ENCODE measurements around the gene LINGO3. TPM values are rescaled to one million over a fixed set of nuclear protein-coding genes. Genes with fewer than 3 reads are reported as not detected.

Gene LINGO3
- total and polyA plus RNA-seq, 2 of the 8 experiments (the other 6 are each of a cell fraction or from before 2014, with no cell fraction given), result 0.59 TPM; not detected in 1

DNA sequence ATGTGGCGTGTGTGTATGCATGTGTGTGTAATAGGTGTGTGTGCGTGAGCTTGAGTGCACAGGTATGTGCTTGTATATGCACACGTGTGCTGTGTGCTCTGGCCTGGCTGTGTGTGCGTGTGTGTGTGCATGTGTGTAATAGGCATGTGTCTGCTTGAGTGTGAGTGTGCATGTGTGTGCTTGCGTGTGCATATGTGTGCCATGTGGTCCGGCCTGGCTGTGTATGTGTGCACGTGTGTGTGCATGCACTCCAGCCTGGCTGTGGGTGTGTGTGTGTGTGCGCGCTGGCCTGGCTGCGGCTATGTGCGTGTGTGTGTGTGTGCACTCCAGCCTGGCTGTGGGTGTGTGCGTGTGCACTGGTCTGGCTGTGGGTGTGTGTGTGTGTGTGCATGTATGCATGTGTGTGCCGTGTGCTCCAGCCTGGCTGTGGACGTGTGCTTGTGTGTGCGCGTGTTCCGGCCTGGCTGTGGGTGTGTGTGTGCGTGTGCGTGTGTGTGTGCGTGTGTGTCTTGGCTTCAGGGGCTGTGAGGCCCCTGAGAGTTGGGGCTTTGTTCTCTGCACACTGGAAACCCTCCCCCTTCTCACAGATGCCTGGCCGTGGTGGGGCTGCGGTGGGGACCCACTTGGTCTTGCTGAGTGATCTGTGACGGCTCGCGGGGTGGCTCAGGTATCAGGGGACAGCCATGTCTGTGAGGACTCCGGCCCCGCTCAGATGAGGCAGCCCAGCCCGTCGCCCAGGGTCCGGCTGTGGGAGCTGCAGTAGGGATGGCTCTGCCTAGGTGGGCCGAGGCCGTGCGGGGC, 28.8 kb upstream of the LINGO3 start:
- no peak overlapping the region for H3K4me3 ChIP-seq (ENCODE audit: extremely low read depth in 1 of 4, insufficient read depth in 2 of 4, low read depth in 3 of 4, low read length in 4 of 4)
- no peak overlapping the region for H3K4me2 ChIP-seq (ENCODE audit: insufficient read depth in 1 of 2, low read depth in 2 of 2, low read length in 2 of 2)
- H3K56ac ChIP-seq (replicated peaks; ENCODE audit: insufficient read length, low read depth, low read length), result no peak overlapping the region
- H4K5ac ChIP-seq (ENCODE audit: insufficient read length, low read depth, low read length), result peak overlapping the region; percentile 21
- H3K9ac ChIP-seq (replicated peaks in 1 of 4; ENCODE audit: extremely low read depth in 1 of 4, low read depth in 3 of 4, low read length in 3 of 4), result no peak overlapping the region
- H3K23me2 ChIP-seq (ENCODE audit: low read depth, low read length), result peaks cover 3% of the 10 kb centered on the region; the same call in 1 of the 2 replicates
- peak overlapping the region; percentile 91 for H3K4ac ChIP-seq (replicated peaks; ENCODE audit: insufficient read length, low read depth, low read length)
- no peak overlapping the region for H3K14ac ChIP-seq (ENCODE audit: insufficient read length)
- peaks cover 10 to 35% of the 10 kb centered on the region in 2 experiments for H4K20me1 ChIP-seq (replicated peaks in 1 of 2; ENCODE audit: control insufficient read depth in 1 of 2, insufficient read depth in 2 of 2, low read length in 2 of 2)
- peak overlapping the region; percentile 14; the same call in 1 of the 2 replicates for H4K8ac ChIP-seq (ENCODE audit: extremely low read depth, insufficient read depth, low read length)
- 92% methylated on average over 33 of the region's 33 CpGs; no CpG with 5 or more reads in 1 of the 2 experiments for WGBS, 2 experiments (ENCODE audit: extremely low coverage in 1 of 2, insufficient coverage in 1 of 2, insufficient read length in 1 of 2, insufficient replicate concordance in 2 of 2, low coverage in 1 of 2, low lambda C conversion rate in 2 of 2, missing lambda C conversion rate in 1 of 2)
- ChIA-PET CTCF (ENCODE audit: partially characterized antibody) (interaction anchor here (1.0 to 1.6 kb wide), 6 partner anchors 9 to 299 kb away, joined by 3 to 5 read pairs (median 3); partner anchors contain the start of genes LSM7 and SPPL2B), POLR2A (ENCODE audit: partially characterized antibody) (interaction anchor here (0.7 to 3.1 kb wide), 7 partner anchors 9 to 101 kb away, joined by 3 to 11 read pairs (median 4); partner anchors contain the start of genes LSM7, PLEKHJ1 and SPPL2B)
- no peak overlapping the region for H3K23ac ChIP-seq (ENCODE audit: insufficient read length)
- H2BK20ac ChIP-seq (ENCODE audit: low read length), result 0 out of 2 replicates have a peak overlapping the region, but pooled peaks have one; percentile 73
- peak in 1 of 2 experiments; percentile 49 for DNase-seq (ENCODE audit: low read depth in 1 of 2, low spot score in 2 of 2)
- no peak overlapping the region for H2AFZ ChIP-seq (ENCODE audit: low read length)
- H2AK5ac ChIP-seq (ENCODE audit: low read depth, low read length), result peak overlapping the region; percentile 41; the same call in 1 of the 2 replicates
- H3K4me1 ChIP-seq (replicated peaks in 1 of 4; ENCODE audit: control insufficient read depth in 3 of 4, insufficient read depth in 4 of 4, low read length in 3 of 4), result peaks cover 0 to 11% (median 3%) of the 10 kb centered on the region in 4 experiments; a peak in 4 of 7 replicates
- no peak overlapping the region; the same call in 1 of the 2 replicates for H3K27ac ChIP-seq (ENCODE audit: low read depth, low read length)
- H3K27me3 ChIP-seq (replicated peaks in 1 of 4; ENCODE audit: control insufficient read depth in 3 of 4, extremely low read depth in 1 of 4, insufficient read depth in 3 of 4, low read length in 3 of 4), result no peaks in the 10 kb centered on the region
- H3K9me3 ChIP-seq (ENCODE audit: insufficient read depth in 2 of 2, low read depth in 1 of 2, low read length in 1 of 2), result peaks cover 0 to 5% of the 10 kb centered on the region in 2 experiments; a peak in 1 of 4 replicates
- no peak for FAIRE-seq
- H2BK15ac ChIP-seq (ENCODE audit: low read length), result peak overlapping the region; percentile 6; the same call in 1 of the 2 replicates
- peak overlapping the region; percentile 44; the same call in 1 of the 2 replicates for H2BK12ac ChIP-seq (ENCODE audit: low read depth, low read length)
- peaks cover 2 to 23% (median 5%) of the 10 kb centered on the region in 4 experiments; a peak in 3 of 8 replicates for H3K36me3 ChIP-seq (ENCODE audit: control insufficient read depth in 2 of 4, insufficient read depth in 4 of 4, low read length in 3 of 4)
- peaks cover 32% of the 10 kb centered on the region for H3K79me1 ChIP-seq (ENCODE audit: low read depth, low read length)
- peaks cover 9 to 42% of the 10 kb centered on the region in 2 experiments for H3K79me2 ChIP-seq (ENCODE audit: control insufficient read depth in 1 of 2, insufficient read depth in 2 of 2, low read length in 2 of 2)
- peak overlapping the region; percentile 82; the same call in 1 of the 2 replicates for H2BK5ac ChIP-seq (ENCODE audit: low read depth, low read length)
- peak overlapping the region; percentile 33 for H2BK120ac ChIP-seq (replicated peaks; ENCODE audit: low read depth, low read length)
- peak overlapping the region; percentile 88 for H4K91ac ChIP-seq (replicated peaks; ENCODE audit: insufficient read length, low read length)
- H3K18ac ChIP-seq (ENCODE audit: extremely low read depth, low read length), result peak overlapping the region; percentile 9; the same call in 1 of the 2 replicates
- TF ChIP-seq POU5F1 (IDR thresholded peaks at IDR 0.05; ENCODE audit: low read depth, low read length) (no peak), SIN3A (conservative IDR thresholded peaks at IDR 0.05 in 1 of 2, IDR thresholded peaks at IDR 0.05 in 1 of 2; ENCODE audit: low read depth in 1 of 2, low read length in 2 of 2) (no peak), CBX5 (IDR thresholded peaks at IDR 0.05; ENCODE audit: low read depth, low read length) (no peak), CBX8 (IDR thresholded peaks at IDR 0.05; ENCODE audit: borderline replicate concordance, low read depth, low read length) (no peak), BACH1 (IDR thresholded peaks at IDR 0.05; ENCODE audit: low read length) (no peak), JUND (IDR thresholded peaks at IDR 0.05; ENCODE audit: low read length) (no peak), KDM5A (IDR thresholded peaks at IDR 0.05; ENCODE audit: low read length) (no peak)
- TF ChIP-seq, protein P1, sequence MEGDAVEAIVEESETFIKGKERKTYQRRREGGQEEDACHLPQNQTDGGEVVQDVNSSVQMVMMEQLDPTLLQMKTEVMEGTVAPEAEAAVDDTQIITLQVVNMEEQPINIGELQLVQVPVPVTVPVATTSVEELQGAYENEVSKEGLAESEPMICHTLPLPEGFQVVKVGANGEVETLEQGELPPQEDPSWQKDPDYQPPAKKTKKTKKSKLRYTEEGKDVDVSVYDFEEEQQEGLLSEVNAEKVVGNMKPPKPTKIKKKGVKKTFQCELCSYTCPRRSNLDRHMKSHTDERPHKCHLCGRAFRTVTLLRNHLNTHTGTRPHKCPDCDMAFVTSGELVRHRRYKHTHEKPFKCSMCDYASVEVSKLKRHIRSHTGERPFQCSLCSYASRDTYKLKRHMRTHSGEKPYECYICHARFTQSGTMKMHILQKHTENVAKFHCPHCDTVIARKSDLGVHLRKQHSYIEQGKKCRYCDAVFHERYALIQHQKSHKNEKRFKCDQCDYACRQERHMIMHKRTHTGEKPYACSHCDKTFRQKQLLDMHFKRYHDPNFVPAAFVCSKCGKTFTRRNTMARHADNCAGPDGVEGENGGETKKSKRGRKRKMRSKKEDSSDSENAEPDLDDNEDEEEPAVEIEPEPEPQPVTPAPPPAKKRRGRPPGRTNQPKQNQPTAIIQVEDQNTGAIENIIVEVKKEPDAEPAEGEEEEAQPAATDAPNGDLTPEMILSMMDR (IDR thresholded peaks at IDR 0.05; ENCODE audit: control extremely low read depth in 1 of 3, insufficient read depth in 1 of 3, low read depth in 1 of 3, low read length in 3 of 3), result no peak
